Measurements from ENCODE around the gene PDE4A. TPM values are rescaled to one million over a fixed set of nuclear protein-coding genes. Genes with fewer than 3 reads are reported as not detected.
A peak's percentile ranks its signal among the peaks of the same experiment; 100 is the strongest.

Gene PDE4A
- total RNA-seq, 1 experiment from 2014 or later, result 5.5 TPM

GRCh38 chr19:10471909-10472308 is 51.6 kb downstream of the PDE4A start:
- H3K36me3 ChIP-seq, result peaks cover 12% of the 10 kb centered on the region
- H3K27me3 ChIP-seq, result no peaks in the 10 kb centered on the region
- DNase-seq, result no peak
- no peaks in the 10 kb centered on the region for H3K9me3 ChIP-seq
- no peak overlapping the region for H3K4me3 ChIP-seq

GRCh38 chr19:10473192-10473591 is 52.9 kb downstream of the PDE4A start:
- peaks cover 4% of the 10 kb centered on the region; the same call in 1 of the 2 replicates for H3K36me3 ChIP-seq
- no peaks in the 10 kb centered on the region for H3K27me3 ChIP-seq
- no peak for DNase-seq
- no peaks in the 10 kb centered on the region for H3K9me3 ChIP-seq
- no peak overlapping the region for H3K4me3 ChIP-seq

- no peaks in the 10 kb centered on the region for H3K27me3 ChIP-seq
- H3K4me3 ChIP-seq, result no peak overlapping the region
- no peaks in the 10 kb centered on the region for H3K9me3 ChIP-seq
- H3K36me3 ChIP-seq, result no peaks in the 10 kb centered on the region
- DNase-seq, result no peak
Measured at GRCh38 chr19:10474962-10475451, 54.7 kb downstream of the PDE4A start.

DNA sequence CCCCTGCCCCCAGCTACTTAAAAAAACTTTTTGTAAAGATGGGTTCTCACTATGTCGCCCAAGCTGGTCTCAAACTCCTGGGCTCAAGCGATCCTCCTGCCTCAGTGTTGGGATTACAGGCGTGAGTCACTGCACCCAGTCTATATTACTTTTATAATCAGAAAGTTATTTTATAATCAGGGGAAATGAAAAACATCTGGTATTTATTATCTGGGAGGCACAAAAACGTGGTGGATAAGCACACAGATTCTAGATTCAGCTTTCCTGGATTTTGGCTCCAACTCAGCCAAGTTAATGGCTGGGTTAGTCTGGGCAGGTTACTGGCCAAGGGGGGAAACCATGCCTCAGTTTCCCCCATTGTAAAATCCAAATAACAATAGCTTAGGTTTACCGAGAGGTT is 58.1 kb downstream of the PDE4A start:
- peaks cover 15% of the 10 kb centered on the region for H3K36me3 ChIP-seq
- 0 out of 2 replicates have a peak overlapping the region, but pooled peaks have one; percentile 11 for H3K4me3 ChIP-seq
- DNase-seq, result no peak
- H3K27me3 ChIP-seq, result no peaks in the 10 kb centered on the region
- no peaks in the 10 kb centered on the region for H3K9me3 ChIP-seq

GRCh38 chr19:10478903-10479384 is 58.6 kb downstream of the PDE4A start:
- H3K4me3 ChIP-seq, result peak overlapping the region; percentile 32
- no peaks in the 10 kb centered on the region for H3K9me3 ChIP-seq
- DNase-seq, result peak; percentile 94
- no peaks in the 10 kb centered on the region for H3K27me3 ChIP-seq
- H3K36me3 ChIP-seq, result peaks cover 19% of the 10 kb centered on the region

DNA sequence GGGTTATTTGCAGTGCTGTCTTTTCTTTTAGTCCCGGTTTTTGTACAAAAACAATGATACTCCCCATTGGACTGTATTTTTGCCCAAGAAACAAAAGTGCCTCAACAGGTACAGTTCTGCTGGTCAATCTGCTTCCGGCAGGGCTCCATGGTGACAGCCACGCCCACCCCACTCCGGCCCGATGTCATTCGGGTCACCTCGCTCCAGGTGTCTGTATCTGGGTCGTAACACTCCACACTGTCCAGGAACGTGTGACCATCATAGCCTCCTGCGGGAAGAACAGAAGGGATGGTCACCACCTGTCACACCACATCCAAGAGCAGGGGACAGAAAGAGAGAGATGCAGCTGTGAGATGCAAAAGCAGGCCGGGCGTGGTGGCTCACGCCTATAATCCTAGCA is 66.2 kb downstream of the PDE4A start:
- DNase-seq, result no peak
- H3K27me3 ChIP-seq, result no peaks in the 10 kb centered on the region
- no peaks in the 10 kb centered on the region for H3K9me3 ChIP-seq
- H3K36me3 ChIP-seq, result peaks cover 93% of the 10 kb centered on the region
- no peak overlapping the region for H3K4me3 ChIP-seq

DNA sequence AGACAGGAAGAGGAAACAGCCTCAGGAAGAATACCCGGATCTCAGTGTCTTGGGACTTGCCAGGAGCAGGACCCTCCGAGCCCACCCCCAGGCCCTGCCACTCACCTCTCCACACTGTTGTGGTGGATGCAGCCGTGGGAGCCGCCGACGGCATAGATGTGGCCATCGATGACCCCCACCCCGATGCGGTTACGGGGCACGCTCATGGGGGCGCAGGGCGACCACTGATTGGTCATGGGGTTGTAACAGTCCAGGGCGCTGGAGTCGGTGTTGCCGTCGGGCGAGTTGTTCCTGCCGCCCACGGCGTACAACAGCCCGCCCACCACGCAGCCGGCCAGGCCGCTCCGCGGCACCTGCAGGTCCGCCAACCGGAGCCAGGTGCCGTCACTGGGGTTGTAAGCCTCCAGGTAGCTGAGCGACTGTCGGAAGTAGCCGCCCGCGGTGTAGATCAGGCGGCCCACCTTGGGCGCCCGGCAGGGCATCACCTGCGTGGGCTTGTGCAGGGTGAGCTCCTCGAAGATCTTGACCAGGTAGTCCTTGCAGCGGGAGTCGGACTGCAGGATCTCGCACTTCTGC is 71.2 kb downstream of the PDE4A start:
- H3K36me3 ChIP-seq, result peaks cover 96% of the 10 kb centered on the region
- DNase-seq, result no peak
- no peaks in the 10 kb centered on the region for H3K9me3 ChIP-seq
- H3K27me3 ChIP-seq, result no peaks in the 10 kb centered on the region
- no peak overlapping the region for H3K4me3 ChIP-seq

DNA sequence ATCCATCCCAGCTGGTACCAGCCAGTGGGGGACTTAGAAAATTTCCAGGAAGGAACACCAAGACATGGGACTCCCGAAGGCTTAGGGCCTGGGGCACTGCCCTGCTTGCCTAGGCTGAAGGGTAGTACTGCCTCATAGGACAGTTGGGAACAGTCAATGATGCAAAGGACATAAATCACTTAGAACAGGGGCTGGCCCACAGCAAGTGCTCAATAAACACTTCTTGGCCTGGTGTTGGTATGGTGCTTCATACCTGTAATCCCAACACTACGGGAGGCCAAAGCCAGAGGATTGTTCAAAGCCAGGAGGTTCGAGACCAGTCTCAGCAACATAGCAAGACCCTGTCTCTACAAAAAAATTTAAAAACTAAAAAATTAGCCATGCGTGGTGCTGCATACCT is 77.0 kb downstream of the PDE4A start:
- DNase-seq, result no peak
- no peaks in the 10 kb centered on the region for H3K27me3 ChIP-seq
- H3K9me3 ChIP-seq, result no peaks in the 10 kb centered on the region
- peaks cover 96% of the 10 kb centered on the region for H3K36me3 ChIP-seq
- H3K4me3 ChIP-seq, result no peak overlapping the region

DNA sequence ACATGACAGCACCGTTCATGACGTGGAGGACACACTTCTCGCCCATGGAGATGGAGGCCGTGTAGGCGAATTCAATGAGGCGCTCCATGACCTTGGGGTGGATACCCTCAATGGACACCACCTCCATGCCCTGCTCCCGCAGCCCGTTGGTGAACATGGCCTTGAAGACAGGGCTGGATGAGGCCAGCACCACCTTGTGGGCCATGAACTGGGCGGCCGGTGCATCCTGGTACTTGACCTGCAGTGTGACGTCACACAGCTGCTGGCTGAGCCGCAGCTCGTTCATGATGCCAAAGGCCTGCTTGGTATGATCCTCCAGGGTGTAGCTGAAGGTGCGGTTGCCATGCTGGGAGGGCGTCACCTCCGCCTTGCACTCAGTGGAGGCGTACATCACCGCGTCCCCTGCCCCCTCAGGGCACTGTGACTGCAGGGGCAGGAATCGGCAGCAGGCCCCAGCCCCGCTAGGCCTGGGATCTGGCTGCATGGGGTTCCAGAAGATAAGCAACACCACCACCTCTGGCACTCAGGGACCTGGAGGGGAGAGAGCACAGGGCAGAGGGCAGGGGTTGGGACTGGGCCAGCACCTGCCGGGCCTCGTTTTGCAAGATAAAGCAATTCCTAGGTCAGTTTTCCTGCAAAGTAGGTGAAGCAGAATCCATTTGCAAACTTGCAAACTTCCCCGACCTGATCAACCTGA is 79.4 kb downstream of the PDE4A start:
- no peak overlapping the region for H3K4me3 ChIP-seq
- no peak for DNase-seq
- H3K9me3 ChIP-seq, result no peaks in the 10 kb centered on the region
- H3K36me3 ChIP-seq, result peaks cover 76% of the 10 kb centered on the region
- H3K27me3 ChIP-seq, result no peaks in the 10 kb centered on the region

- Histone ChIP-seq H3K4me3 (no peak overlapping the region), H3K9me3 (no peaks in the 10 kb centered on the region), H3K27me3 (no peaks in the 10 kb centered on the region), H3K36me3 (peaks cover 70% of the 10 kb centered on the region)
- no peak for DNase-seq
Measured at GRCh38 chr19:10500247-10500592, 79.9 kb downstream of the PDE4A start.

- DNase-seq, result peak; percentile 91
- H3K36me3 ChIP-seq, result peaks cover 52% of the 10 kb centered on the region
- no peaks in the 10 kb centered on the region for H3K9me3 ChIP-seq
- H3K27me3 ChIP-seq, result no peaks in the 10 kb centered on the region
- H3K4me3 ChIP-seq, result peak overlapping the region; percentile 86
Measured at GRCh38 chr19:10501971-10502523, 81.7 kb downstream of the PDE4A start.

DNA sequence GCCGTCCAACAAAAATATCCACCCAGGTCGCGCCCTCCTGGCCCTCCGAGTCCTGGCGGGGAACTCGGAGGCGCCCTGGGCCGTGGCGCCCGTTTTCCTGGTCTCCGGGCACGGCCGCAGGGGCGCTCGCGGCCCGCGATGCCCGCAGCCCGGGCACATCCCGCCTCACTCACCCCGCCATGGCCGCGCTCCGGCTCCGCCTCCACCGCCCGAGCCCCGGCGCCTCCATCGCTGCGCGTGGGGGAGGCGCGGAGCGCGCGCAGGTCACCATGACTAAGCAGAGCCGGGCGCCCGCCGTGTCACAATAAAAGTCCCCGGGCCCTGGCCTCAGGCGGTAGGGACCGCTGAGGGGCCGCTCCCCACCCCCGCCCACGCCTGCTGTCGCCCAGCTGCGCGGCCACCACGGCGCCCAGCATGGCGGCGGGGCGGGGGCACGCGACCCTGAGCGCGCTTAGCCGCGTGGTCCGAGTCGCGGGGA is 82.2 kb downstream of the PDE4A start:
- peak; percentile 98 for DNase-seq
- peaks cover 47% of the 10 kb centered on the region for H3K36me3 ChIP-seq
- peak overlapping the region; percentile 86 for H3K4me3 ChIP-seq
- H3K27me3 ChIP-seq, result no peaks in the 10 kb centered on the region
- H3K9me3 ChIP-seq, result no peaks in the 10 kb centered on the region

- peak; percentile 75 for DNase-seq
- H3K9me3 ChIP-seq, result no peaks in the 10 kb centered on the region
- H3K27me3 ChIP-seq, result no peaks in the 10 kb centered on the region
- peaks cover 41% of the 10 kb centered on the region for H3K36me3 ChIP-seq
- peak within 1 kb of the TSS; percentile 86 for H3K4me3 ChIP-seq
Measured at GRCh38 chr19:10503002-10503789, 82.9 kb downstream of the PDE4A start, which contains the start of gene KEAP1. TSS of gene KEAP1 (minus strand) at chr19:10503356. CDS start at chr19:10500033, 3,323 bp downstream.

DNA sequence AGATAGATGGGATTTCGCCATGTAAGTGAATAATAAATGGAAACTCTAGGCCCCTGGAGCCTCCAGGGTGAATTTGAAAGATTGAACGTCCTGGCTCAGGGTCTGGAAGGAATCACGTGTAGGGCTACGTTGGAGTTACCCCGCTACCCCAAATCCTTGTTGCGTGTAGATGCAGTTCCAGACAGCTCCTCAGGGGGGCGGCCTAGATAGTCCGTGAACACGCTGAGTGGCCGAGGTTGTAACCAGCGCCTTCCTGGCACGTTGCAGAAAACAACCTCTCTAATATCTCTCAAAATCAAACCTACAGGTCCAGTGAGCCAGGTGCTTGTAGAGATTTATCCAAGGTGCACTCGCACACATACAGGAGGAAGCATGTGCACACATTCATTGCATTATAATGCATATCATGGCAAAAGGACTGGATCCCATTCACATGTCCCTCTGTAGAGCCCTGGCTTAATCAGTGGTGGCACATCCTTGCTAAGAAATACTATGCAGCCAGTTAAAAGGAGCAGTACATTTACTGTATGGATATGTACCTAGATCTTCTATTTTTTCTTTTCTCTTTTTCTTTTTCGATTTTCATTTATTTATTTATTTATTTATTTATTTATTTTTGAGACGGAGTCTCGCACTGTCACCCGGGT is 85.4 kb downstream of the PDE4A start:
- Histone ChIP-seq H3K9me3 (no peaks in the 10 kb centered on the region), H3K4me3 (no peak overlapping the region), H3K27me3 (peaks cover 3% of the 10 kb centered on the region; the same call in 1 of the 2 replicates), H3K36me3 (peaks cover 17% of the 10 kb centered on the region)
- DNase-seq, result peak; percentile 69

GRCh38 chr19:10508036-10508435 is 87.7 kb downstream of the PDE4A start:
- no peak overlapping the region for H3K4me3 ChIP-seq
- DNase-seq, result no peak
- H3K27me3 ChIP-seq, result peaks cover 9% of the 10 kb centered on the region
- no peaks in the 10 kb centered on the region for H3K36me3 ChIP-seq
- H3K9me3 ChIP-seq, result no peaks in the 10 kb centered on the region

GRCh38 chr19:10508707-10509106 is 88.4 kb downstream of the PDE4A start:
- Histone ChIP-seq H3K9me3 (no peaks in the 10 kb centered on the region), H3K27me3 (peaks cover 14% of the 10 kb centered on the region), H3K4me3 (no peak overlapping the region), H3K36me3 (no peaks in the 10 kb centered on the region)
- peak; percentile 53 for DNase-seq
